Breast epithelium (tissue), 4 donors: Measurements from ENCODE around the gene NHLRC3. TPM values are rescaled to one million over a fixed set of nuclear protein-coding genes. Genes with fewer than 3 reads are reported as not detected.
"Not testable (repeated sequence)": the region's sequence is repeated elsewhere in the genome, so short reads cannot be mapped to it uniquely, and the experiment has no call there.

Experiments used
- DNase-seq, 2 donors: peaks; one replicate each; pipeline ENCODE4 v3.0.0-alpha.2; 2019; ENCODE audit warnings: low spot score in 2 of 2
- H3K27ac ChIP-seq, 2 donors: fragments of 200-600 bp; sonication (generic) in 1 of 2; one replicate each; pipeline ENCODE4 v1.5.1; 2016 to 2019; ENCODE audit warnings: mild to moderate bottlenecking in 1 of 2
- H3K27me3 ChIP-seq, 2 donors: fragments of 200-600 bp; sonication (generic) in 1 of 2; one replicate each; pipeline versions ENCODE4 v1.5.1 to v1.6.0; 2017 to 2019; ENCODE audit warnings: control low read depth in 1 of 2, mild to moderate bottlenecking in 1 of 2
- H3K36me3 ChIP-seq: fragments of 200-600 bp; one replicate; pipeline ENCODE4 v1.5.1; 2019
- H3K4me1 ChIP-seq, 2 donors: fragments of 200-600 bp; sonication (generic); one replicate each; pipeline ENCODE4 v1.5.1; 2016 to 2019; ENCODE audit warnings: control low read depth in 1 of 2
- H3K4me3 ChIP-seq, 3 donors: fragments of 200-600 bp; sonication (generic); 1 replicate in 2 of 3; 2 replicates in 1 of 3; pipeline ENCODE4 v1.5.1; 2016 to 2019; ENCODE audit warnings: mild to moderate bottlenecking in 3 of 3, moderate library complexity in 2 of 3
- H3K9me3 ChIP-seq, 2 donors: fragments of 200-600 bp; sonication (generic) in 1 of 2; one replicate each; pipeline ENCODE4 v1.5.1; 2016 to 2019; ENCODE audit warnings: control low read depth in 1 of 2
- CTCF ChIP-seq, 3 donors: fragments of 450-650 bp; IDR thresholded peaks; one replicate each; pipeline ENCODE4 v1.5.1; 2016 to 2017; ENCODE audit warnings: antibody characterized with exemption in 3 of 3, mild to moderate bottlenecking in 3 of 3, moderate library complexity in 3 of 3
- POLR2A ChIP-seq: fragments of 450-650 bp; IDR thresholded peaks from one replicate; pipeline ENCODE4 v1.6.1; 2016; ENCODE audit warnings: antibody characterized with exemption, mild to moderate bottlenecking, moderate library complexity
- POLR2AphosphoS5 ChIP-seq, 3 donors: sonication (generic); formaldehyde crosslinking; IDR thresholded peaks; one replicate each; pipeline ENCODE4 v1.6.1; 2017; ENCODE audit warnings: antibody characterized with exemption in 3 of 3
- intact Hi-C: fragments of 100-400 bp; cut with DNase I; formaldehyde crosslinking; loops from one replicate; pipeline ENCODE4 v1.15.1; 2023; ENCODE audit warnings: low total_unique reads
- total RNA-seq, 3 donors: library from RNA; depleted of rRNA; stranded (reverse); fragments of >200 nt; gene quantifications; one replicate each; pipeline ENCODE4 v1.1.0, GENCODE V29; 2016

Gene NHLRC3
- 10 to 100 TPM; 21.6 to 39.5 (median 37.6) TPM for total RNA-seq

GRCh38 chr13:39037880-39038568 is at the start of gene NHLRC3, which contains the start of gene PROSER1:
TSS of gene NHLRC3 (plus strand) at chr13:39038456. CDS start at chr13:39038640, 184 bp downstream.
TSS of gene PROSER1 (minus strand) at chr13:39038089. CDS start at chr13:39037242, 847 bp downstream.
- no peaks in the 10 kb centered on the region for H3K27me3 ChIP-seq
- peak within 1 kb of the TSS; percentile 90 to 94 for H3K27ac ChIP-seq
- no peaks in the 10 kb centered on the region for H3K9me3 ChIP-seq
- peak; percentile 65 to 75 (median 74) for TF ChIP-seq POLR2AphosphoS5 (IDR thresholded peaks at IDR 0.05)
- no peak for TF ChIP-seq POLR2A
- peak in 1 of 3 donors; percentile 20 for TF ChIP-seq CTCF (IDR thresholded peaks at IDR 0.05)
- H3K4me3 ChIP-seq, result peak within 1 kb of the TSS; percentile 75 to 90 (median 89)
- intact Hi-C loops, result no loop called here
- H3K4me1 ChIP-seq, result peaks cover 0 to 15% of the 10 kb centered on the region in 2 donors
- DNase-seq, result peak; percentile 87 to 88
- no peaks in the 10 kb centered on the region for H3K36me3 ChIP-seq

- Histone ChIP-seq H3K27me3 (no peaks in the 10 kb centered on the region), H3K27ac (no peak within 1 kb of the TSS), H3K9me3 (no peaks in the 10 kb centered on the region), H3K36me3 (no peaks in the 10 kb centered on the region), H3K4me1 (no peaks in the 10 kb centered on the region), H3K4me3 (no peak within 1 kb of the TSS)
- intact Hi-C loops, result no loop called here
- TF ChIP-seq POLR2A, result no peak
- TF ChIP-seq POLR2AphosphoS5 (IDR thresholded peaks at IDR 0.05), result no peak
- TF ChIP-seq CTCF (IDR thresholded peaks at IDR 0.05), result no peak
- no peak for DNase-seq
Measured at GRCh38 chr13:38990693-38991092, 47.6 kb upstream of the NHLRC3 start, which contains the start of gene STOML3. TSS of gene STOML3 (minus strand) at chr13:38990831. CDS start at chr13:38990721, 110 bp downstream.

- Histone ChIP-seq H3K27ac (no peak overlapping the region), H3K4me1 (no peaks in the 10 kb centered on the region)
- no peak for TF ChIP-seq CTCF (IDR thresholded peaks at IDR 0.05)
- TF ChIP-seq POLR2AphosphoS5 (IDR thresholded peaks at IDR 0.05), result no peak
- no peak for TF ChIP-seq POLR2A
Measured at GRCh38 chr13:38993381-38993780, 44.9 kb upstream of the NHLRC3 start.

GRCh38 chr13:38998739-38999138 is 39.5 kb upstream of the NHLRC3 start:
- Histone ChIP-seq H3K9me3 (no peaks in the 10 kb centered on the region), H3K4me1 (no peaks in the 10 kb centered on the region), H3K4me3 (no peak overlapping the region), H3K27me3 (no peaks in the 10 kb centered on the region), H3K27ac (no peak overlapping the region), H3K36me3 (no peaks in the 10 kb centered on the region)
- intact Hi-C loops, result no loop called here
- no peak for DNase-seq
- no peak for TF ChIP-seq POLR2A
- no peak for TF ChIP-seq POLR2AphosphoS5 (IDR thresholded peaks at IDR 0.05)
- no peak for TF ChIP-seq CTCF (IDR thresholded peaks at IDR 0.05)

More at GRCh38 chr13:38993381-38993780, 44.9 kb upstream of the NHLRC3 start:
- intact Hi-C loops, result no loop called here
- Histone ChIP-seq H3K36me3 (no peaks in the 10 kb centered on the region), H3K4me3 (no peak overlapping the region), H3K9me3 (no peaks in the 10 kb centered on the region), H3K27me3 (no peaks in the 10 kb centered on the region)
- DNase-seq, result no peak

GRCh38 chr13:39006371-39007111 is 31.7 kb upstream of the NHLRC3 start:
- H3K4me3 ChIP-seq, H3K9me3 ChIP-seq, DNase-seq, H3K27ac ChIP-seq, intact Hi-C loops, H3K36me3 ChIP-seq, H3K4me1 ChIP-seq, H3K27me3 ChIP-seq: not testable (repeated sequence)
